ENCODE data around the gene CDH4.

The CDH4 gene

DNA sequence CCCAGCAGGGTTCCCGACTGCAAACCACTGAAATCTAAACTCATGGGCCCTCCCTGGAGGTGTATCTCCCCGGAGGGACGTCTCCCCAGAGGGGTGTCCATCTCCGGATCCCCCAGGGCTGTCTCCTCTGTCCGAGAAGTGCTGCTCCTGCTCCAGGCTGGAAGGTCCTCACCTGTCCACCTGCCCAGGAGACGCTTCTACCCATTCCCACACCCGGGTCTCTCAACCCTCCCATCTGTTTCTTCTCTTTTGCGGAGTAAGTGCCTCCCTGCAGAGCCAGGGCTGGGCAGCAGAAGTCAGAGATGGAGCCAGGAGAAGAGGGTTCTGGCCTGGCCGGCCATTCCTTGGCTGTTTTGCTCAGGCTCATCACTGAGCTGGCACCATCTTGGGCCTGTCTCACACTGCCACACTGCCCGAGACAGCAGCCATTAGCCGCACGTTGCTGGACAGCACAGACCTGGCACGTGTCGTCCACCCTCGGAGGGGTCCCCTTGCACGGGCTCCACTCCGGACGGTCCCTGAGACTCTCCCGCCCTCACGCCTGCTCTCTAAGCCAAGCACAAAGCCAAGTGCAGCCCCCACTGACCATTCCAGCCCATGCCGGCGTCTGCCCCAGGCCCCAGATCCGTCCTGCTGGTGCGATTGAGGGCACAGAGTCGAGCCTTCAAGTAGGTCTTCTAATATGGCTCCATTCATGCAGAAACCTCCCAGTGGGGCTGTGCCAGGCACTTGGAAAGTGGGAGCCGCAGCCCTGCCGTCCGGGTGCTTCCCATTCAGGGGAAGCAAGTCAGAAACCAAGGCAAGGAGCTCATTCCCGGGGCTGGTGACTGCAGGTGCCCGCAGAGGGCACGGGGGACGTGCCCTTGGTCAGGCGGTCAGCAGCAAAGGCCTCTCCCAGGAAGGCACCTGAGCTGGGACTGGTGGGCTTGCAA lies 445.9 kb downstream of the CDH4 start:
- in situ Hi-C loops (cut with MboI; ENCODE audit: low sequenced_read_pairs), result no loop called here

DNA sequence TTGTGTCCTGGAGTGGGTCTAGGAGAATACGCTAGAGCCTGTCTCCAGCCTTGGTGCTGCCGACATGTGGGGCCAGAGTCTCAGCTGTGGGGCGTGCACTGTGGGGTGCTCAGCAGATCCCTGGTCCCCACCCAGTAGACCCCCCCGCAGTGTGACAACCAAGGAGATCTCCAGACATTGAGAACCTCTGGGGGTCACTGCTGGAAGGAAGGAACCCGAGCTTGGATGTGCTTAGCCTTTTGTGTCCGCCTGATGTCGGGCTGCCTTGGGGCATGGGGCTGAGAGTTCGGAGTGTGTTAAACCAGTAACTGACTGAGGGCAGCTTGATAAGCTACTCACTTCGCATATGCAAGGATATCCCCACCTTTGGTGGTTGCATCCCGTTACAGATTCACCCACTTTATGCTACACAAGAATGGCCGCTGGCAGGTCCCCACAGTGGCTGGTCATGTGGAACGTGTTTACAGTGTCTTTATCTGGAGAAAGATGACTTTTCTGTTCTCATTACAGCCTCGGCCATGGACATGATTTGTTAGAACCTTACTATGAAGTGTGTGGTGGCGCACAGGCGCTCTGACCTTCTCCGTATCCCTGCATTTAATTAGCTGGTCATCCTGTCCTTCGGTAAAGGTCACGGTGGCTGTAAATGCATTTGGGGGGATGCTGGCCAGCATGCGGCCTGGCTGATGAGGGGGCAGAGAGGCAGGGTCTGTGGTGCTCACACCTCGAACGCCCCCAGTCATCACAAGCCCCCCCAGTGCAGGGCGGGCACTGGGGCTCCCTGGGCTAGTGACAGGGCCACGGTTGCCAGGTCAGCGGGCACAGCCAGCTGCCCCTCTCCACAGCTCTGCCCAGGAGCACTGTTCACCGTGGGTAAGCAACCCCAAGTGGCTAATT lies 446.8 kb downstream of the CDH4 start:
- in situ Hi-C loops (cut with MboI; ENCODE audit: low sequenced_read_pairs), result no loop called here

DNA sequence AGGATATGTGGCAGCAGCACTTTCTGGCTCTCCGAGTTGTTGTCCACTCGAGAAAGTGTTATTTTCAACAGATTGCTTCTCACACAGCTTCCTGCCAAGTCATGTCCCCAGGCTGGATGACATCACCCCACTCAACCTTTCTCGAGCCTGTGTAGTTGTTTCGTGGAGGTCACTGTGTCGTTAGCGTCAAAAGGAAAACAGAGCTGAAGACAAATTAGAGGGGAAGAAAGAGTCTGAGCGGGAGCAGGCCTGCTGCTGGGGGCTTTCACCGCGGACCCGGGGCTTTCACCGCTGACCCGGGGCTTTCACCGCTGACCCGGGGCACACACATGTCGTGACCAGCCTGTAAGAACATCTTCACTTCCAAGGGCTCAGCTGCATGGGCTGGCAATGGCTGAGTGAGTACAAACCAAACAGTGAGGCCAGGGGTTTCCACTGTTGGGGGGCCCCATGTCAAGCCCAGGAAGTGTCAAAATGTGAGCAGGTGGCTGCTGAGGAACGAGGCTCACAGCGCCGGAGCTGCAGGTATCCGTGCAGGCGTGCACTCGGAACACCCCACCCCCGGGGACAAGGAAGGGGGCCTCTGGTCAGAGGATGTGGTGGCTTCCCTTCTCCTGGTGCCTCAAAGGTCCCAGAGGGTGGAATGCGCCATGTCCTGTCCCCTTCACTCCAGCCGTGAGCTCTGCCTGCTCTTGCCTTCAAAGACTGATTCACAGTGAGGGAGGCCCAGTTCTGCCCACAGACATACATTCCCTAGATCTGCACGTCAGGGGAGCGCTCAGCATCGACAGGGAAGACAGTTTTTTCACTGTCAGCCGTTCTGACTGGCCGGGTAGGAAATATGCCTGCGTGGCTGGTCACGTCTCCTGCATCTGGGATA lies 447.7 kb downstream of the CDH4 start:
- in situ Hi-C loops (cut with MboI; ENCODE audit: low sequenced_read_pairs), result no loop called here

DNA sequence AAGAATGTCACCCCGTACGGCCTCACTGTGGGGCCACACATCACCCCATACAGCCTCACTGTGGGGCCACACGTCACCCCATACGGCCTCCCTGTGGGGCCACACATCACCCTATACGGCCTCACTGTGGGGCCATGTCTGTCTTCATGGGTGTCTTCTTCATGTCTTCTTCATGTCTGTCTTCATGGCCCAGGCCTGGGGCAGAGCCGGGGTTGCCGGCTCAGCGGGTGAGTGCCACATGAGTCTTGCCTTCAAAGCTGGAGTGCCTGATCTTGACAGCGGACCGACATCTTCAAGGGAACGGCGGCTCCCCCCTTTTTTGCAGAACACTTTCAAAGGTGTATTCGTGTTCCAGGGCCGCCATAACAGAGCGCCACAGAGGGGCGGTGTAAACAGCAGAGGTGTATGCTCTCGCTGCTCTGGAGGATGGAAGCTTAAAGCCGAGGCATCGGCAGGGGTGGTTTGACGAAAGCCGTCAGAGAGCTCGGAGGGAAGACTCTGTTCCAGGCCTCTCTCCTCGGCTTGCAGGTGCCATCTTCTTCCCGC lies 448.6 kb downstream of the CDH4 start:
- in situ Hi-C loops (cut with MboI; ENCODE audit: low sequenced_read_pairs), result no loop called here

DNA sequence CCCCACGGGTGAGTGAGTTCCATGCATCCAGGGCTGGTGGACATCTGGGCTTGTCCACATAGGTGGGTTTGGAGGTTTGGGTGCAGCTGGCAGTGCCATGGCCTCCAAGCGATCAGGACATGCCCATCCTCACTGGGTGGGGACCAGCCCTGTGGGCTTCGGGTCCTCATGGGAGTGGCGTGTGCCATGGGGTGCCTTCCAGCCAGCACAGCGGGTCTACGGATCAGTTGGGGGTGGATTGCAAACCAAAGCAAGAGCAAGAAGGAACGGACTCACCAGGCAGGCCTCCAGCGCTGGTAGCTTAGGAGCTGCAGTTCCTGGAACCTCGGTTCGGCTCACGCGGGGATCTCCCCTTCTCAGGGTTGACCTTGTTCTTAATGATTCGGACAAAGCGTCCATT lies 449.3 kb downstream of the CDH4 start:
- in situ Hi-C loops (cut with MboI; ENCODE audit: low sequenced_read_pairs), result no loop called here

DNA sequence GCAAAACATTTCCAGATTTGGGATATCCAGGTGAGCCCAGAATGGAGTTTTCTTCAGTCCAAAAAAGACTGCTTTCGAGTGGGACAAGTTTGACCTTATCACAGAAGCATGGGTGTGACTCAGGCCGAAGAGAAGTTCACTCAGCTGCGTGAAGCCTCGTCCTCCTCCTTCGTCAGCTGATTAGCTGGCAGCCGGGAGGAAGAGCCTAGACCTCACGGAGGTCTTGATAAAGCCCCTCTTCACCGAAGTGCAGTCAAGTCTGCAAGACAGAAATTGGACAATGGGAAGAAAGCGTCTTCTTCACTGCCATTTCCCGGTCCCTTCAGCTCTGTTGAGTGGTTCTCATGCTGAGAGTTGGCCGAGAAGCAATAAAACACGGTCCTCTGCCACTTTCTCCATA lies 449.7 kb downstream of the CDH4 start:
- in situ Hi-C loops (cut with MboI; ENCODE audit: low sequenced_read_pairs), result no loop called here

DNA sequence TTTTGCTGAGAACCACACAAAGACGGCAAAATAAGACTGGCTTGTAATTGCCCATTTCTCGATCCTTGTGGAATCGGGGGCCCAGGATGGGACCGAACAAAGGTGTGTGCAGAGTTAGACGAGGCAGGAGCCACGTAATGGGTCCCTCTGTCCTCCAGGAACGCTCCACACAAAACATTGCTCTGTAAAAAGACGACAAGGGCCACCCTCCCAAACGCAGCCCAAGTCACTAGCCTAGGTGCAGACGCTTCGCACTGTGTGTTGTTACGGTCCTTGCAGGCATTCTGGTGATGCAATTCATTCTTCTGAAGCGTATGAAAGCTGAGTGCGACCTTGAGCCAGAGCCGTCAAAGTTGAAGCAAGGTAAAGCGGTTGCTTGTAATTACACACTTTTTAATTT lies 450.2 kb downstream of the CDH4 start:
- in situ Hi-C loops (cut with MboI; ENCODE audit: low sequenced_read_pairs), result no loop called here

DNA sequence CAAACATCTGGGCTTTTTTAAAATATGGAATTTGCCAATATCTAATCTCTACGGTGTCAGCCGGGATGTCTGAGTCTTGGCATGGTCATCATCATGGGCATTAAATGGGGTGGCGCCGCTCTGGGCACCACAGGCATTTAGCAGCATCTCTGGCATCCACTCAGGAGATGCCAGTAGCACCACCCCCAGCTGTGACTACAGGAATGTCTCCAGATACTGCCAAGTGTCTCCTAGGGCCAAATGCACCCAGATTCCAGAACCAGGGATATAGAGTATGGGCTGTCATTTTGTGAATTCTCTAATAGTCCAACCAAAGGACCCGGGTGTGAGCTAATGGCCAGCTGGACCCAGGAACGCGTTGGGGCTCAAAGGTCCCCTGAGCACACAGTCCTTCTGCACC lies 452.6 kb downstream of the CDH4 start:
- in situ Hi-C loops (cut with MboI; ENCODE audit: low sequenced_read_pairs), result no loop called here

DNA sequence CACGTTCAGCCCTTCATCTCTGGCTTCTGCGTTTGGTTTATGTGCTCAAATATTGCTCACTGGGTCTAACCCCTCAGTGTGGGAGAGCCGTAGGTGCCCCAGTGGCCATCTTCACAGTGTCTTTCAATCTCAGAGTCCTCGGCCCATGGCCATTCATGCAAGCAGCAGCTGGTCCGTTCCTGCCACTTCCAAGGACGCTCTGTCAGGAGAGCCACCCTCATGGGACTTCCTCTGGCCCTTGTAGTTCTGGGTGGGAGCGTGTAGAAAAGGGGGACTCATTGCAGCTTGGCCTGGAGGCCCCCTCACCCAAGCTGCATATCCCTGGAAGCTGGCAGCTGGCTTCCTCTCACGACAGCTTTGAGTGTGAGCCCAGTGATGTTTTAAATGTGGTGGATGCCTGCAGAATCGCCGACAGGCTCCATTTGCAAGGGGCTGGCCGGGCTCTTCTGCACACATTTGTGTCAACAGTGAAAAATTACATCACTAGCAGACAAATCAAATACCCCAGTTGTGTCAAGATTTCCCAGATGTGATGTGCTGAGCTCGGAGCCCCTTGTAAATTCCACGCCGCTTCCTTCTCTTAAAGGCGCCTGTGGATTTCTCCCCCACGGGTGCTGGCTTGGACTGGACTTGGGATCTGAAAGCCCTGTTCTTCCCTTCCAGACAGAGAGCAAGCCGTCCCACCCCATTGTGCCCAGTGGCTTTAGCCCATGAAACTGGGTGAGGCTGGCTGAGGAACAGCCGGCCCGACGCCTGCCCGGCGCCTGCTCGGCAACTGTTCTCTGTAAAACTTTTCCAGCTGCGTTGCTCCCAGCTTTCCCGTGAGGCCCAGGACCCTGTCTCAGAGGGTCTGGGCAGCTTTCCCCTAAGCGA lies 453.6 kb downstream of the CDH4 start:
- in situ Hi-C loops (cut with MboI; ENCODE audit: low sequenced_read_pairs), result no loop called here

DNA sequence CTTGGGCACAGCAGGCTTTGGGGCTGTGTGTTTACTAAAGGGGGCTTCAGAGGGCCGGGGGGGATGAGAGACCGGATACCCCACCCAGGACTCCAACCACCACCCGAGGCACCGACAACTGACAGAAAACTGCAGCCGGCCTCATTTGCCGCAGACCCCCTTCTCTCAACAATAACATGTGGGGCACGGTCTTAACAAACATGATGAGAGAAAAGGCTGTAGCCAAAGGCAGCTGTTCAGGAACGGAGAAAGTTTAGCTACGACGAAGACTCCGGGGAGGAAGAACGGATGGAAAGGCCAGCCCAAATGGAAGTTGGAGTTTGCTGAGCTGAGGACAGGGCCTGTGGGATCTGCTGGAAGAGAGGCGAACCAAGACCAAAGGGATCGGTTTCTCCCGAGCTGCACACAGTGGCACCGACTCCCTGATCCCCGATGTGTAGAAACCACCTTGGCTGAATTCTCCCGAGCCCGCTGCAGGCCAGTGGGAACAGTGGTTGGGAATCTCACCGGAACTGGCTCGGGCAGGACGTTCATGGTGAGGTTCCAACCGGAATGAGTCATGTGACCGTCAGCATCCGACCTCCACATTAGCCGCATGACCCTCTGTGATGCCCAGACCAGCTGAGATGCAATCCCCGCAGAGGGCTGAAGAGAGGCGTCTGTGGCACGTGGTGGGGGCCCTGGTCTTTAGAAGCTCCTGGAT lies 454.3 kb downstream of the CDH4 start:
- in situ Hi-C loops (cut with MboI; ENCODE audit: low sequenced_read_pairs), result no loop called here

DNA sequence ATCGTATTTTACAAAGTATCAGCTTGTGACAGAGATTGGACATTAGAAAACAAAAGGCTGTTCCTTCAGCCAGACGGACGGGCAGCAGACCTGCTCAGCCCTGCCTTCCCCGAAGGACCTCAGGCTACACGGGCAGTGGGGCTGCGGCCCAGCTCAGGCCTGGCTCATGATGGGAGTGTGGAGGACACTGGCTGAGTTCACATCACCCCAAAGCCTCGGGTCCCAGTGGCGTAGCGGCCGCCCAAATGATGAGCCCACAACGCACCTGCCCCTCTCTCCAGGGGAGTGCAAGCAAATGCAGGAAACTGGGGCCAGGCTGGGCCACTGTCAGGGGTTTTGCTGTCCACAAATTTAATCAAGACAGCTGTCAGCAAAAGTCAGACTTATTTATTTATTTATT lies 456.8 kb downstream of the CDH4 start:
- in situ Hi-C loops (cut with MboI; ENCODE audit: low sequenced_read_pairs), result no loop called here

DNA sequence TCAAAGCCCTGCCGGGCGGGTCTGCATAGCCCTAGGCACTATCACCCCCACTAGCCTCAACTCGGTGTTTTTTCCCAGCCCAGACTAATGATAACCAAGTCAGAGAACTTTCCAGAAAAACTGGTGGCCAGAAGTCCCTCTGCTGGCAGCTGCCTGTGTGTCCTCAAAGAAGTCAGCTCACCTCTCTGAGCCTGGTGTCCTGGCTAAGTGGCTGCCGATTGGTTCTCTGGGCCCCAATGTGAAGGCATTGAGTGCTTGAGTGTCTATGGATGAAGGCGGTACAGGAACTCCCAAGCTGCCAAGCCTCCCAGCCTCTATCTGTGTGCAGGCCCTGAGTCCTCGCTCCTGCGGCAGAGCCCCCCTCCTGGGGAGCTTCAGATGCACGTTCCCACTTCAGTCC lies 458.0 kb downstream of the CDH4 start:
- in situ Hi-C loops (cut with MboI; ENCODE audit: low sequenced_read_pairs), result no loop called here

DNA sequence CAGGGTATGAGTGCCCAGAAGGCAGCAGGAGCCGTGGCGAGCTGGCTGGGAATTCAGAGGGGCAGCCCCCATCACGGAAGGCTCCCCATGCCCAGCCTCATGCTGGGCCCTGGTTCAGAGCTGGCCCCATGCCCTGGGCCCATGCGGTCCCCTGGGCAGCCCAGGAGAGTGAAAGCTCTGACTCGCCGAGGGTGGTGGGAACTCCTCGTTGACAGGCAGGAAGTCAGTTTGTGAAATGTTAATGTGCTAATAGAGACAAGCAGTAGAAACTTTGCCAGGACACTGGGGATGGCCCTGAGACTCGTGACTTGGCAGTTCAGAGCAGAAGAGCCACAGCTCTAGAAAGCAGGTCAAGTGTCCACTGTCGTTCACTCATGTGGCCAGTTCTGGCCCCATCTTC lies 460.6 kb downstream of the CDH4 start:
- in situ Hi-C loops (cut with MboI; ENCODE audit: low sequenced_read_pairs), result no loop called here

DNA sequence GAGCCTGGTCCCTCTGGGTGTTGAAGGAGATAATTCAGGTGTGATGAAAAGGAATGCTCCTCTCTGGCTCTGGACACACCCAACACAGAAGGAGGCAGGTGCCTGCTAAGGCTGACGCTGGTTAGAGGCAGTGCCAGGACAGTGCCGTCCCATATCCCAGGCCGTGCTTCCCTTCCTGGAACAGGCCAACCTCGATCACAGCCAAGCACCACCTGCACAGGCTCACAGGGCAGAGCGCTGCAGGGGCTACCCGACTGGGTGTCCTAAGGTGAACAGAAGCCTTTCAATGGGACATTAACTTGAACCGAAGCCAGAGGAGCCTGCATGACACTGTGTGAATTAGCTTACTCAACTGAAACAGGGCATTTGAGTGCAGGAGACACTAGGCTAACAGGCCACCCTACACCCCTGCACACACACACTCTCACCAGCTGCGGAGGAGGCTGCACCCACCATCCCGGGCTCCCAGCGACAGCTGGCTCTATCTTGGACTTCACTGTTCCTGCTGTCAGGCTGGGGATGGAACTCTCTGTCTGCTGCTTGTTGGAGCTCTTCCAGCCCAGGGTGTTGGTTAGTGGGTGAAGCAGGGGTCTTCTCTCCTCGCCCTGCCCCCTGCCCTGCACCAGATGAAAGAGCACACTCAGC lies 466.4 kb downstream of the CDH4 start:
- in situ Hi-C loops (cut with MboI; ENCODE audit: low sequenced_read_pairs), result no loop called here

DNA sequence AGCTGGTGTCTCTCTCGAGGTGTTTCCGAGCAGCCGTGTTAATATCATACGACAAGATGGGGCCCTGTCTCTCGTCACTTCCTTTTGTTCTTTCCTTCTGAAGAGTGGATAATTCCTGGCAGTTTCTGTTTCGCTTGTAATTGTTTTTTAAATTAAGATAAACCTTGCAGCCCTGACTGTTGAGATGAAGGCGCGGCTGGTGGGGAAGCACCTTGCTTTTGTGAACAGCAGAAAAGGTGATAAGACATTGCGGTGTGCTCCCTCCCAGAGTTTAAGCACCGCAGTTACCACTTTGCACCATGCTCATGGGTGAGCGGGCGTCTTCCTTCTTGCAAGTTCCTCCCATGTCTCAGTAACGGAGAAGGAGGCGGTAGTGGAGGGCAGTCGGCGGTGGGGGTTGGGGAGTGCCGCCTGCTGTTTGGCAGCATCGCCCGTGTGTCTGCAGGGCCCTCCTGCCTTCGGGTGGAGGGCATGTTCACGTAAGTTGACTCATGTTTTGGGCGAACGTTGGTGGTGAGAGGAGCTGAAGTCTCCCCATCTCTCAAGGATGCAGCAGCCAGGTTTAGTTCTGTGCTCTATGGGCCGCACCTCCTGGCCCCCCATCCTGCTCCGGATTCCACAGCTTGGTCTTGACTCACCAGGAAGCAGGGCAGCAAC lies 467.8 kb downstream of the CDH4 start:
- in situ Hi-C loops (cut with MboI; ENCODE audit: low sequenced_read_pairs), result no loop called here

DNA sequence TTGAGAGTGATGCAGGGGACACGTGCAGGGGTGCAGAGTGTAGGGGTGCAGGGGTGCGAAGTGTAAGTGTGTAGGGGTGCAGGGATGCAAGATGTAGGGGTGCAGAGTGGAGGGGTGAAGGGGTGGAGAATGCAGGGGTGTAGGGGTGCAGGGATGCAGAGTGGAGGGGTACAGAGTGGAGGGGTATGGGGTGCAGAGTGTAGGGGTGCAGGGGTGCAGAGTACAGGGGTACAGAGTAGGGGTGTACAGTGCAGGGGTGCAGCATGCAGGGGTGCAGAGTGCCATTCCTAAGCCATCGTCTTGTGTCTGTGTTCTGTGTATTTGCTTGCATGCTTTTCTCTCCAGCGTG lies 468.3 kb downstream of the CDH4 start:
- in situ Hi-C loops (cut with MboI; ENCODE audit: low sequenced_read_pairs), result no loop called here

DNA sequence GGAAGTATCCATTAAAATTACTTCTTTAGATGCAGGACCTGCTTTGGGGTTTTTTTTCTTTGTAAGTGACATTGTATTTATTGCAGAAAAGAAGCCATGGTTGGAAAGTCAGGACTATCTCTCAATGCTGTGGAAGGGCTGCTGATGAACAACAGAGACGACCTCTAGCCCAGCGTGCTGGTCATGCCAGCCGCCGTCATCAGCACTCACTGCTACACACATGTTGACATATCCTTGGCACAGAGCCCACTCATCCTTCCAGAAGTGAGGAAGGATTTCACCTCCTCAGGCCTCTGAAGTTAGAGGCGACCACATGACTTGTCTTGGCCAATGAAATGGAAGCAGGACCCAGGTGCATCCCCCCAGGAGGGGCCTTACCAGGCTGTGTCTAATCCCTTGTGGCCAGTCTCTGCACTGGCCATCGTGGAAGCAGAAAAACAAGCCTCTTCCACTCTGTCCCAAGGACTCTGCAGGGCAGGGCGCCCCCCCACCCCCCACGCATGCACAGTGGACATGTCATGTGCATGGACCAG lies 470.2 kb downstream of the CDH4 start:
- in situ Hi-C loops (cut with MboI; ENCODE audit: low sequenced_read_pairs), result no loop called here

Data from HL-60/S4 treated with phorbol 12-myristate 13-acetate at 8.2 ng/mL for 4 days and 3 days (cell line).